ENCODE data around the gene NECTIN2.
"Not testable (repeated sequence)": the region's sequence is repeated elsewhere in the genome, so short reads cannot be mapped to it uniquely, and the experiment has no call there.

The NECTIN2 gene

GRCh38 chr19:44855606-44856005, 9.5 kb downstream of the NECTIN2 start:
- no peak for DNase-seq

GRCh38 chr19:44856421-44857083, 10.5 kb downstream of the NECTIN2 start:
- DNase-seq, result no peak

- no peak for DNase-seq
Observed at GRCh38 chr19:44857837-44858236, 11.7 kb downstream of the NECTIN2 start.

- not testable (repeated sequence) for DNase-seq
Observed at GRCh38 chr19:44861576-44861975, 15.5 kb downstream of the NECTIN2 start.

- no peak for DNase-seq
Observed at GRCh38 chr19:44863990-44864389, 17.9 kb downstream of the NECTIN2 start.

GRCh38 chr19:44865196-44865767, 19.2 kb downstream of the NECTIN2 start:
- no peak for DNase-seq

- DNase-seq, result no peak
Observed at GRCh38 chr19:44866664-44867063, 20.6 kb downstream of the NECTIN2 start.

GRCh38 chr19:44867578-44867977, 21.5 kb downstream of the NECTIN2 start:
- DNase-seq, result no peak

GRCh38 chr19:44869733-44870470, 23.8 kb downstream of the NECTIN2 start:
- no peak for DNase-seq

- no peak for DNase-seq
Observed at GRCh38 chr19:44871809-44872208, 25.7 kb downstream of the NECTIN2 start.

- DNase-seq, result no peak
Observed at GRCh38 chr19:44872661-44873060, 26.6 kb downstream of the NECTIN2 start.

GRCh38 chr19:44874317-44874716, 28.2 kb downstream of the NECTIN2 start:
- DNase-seq, result no peak

GRCh38 chr19:44875666-44876451, 29.8 kb downstream of the NECTIN2 start:
- DNase-seq, result no peak

- DNase-seq, result no peak
Observed at GRCh38 chr19:44876930-44877535, 30.9 kb downstream of the NECTIN2 start.

- DNase-seq, result no peak
Observed at GRCh38 chr19:44878120-44878865, 32.2 kb downstream of the NECTIN2 start.

- no peak for DNase-seq
Observed at GRCh38 chr19:44879309-44880065, 33.4 kb downstream of the NECTIN2 start.

GRCh38 chr19:44882063-44882462, 36.0 kb downstream of the NECTIN2 start:
- DNase-seq, result no peak

GRCh38 chr19:44882619-44883397, 36.7 kb downstream of the NECTIN2 start:
- DNase-seq, result not testable (repeated sequence)

- no peak for DNase-seq
Observed at GRCh38 chr19:44883922-44884321, 37.8 kb downstream of the NECTIN2 start.

GRCh38 chr19:44884566-44884965, 38.5 kb downstream of the NECTIN2 start:
- no peak for DNase-seq

GRCh38 chr19:44886141-44886540, 40.0 kb downstream of the NECTIN2 start:
- DNase-seq, result no peak

Measured in activated naive CD4-positive, alpha-beta T cell treated with anti-CD3 and anti-CD28 coated beads, Interleukin-2, amount 50 U/mL, for 16 hours (primary cell).